AG04450 (cell line): ENCODE results near the gene TMEM131. TPM values are rescaled to one million over a fixed set of nuclear protein-coding genes. Genes with fewer than 3 reads are reported as not detected.
"Not testable (repeated sequence)": the region's sequence is repeated elsewhere in the genome, so short reads cannot be mapped to it uniquely, and the experiment has no call there.

ENCODE experiments used
- CTCF ChIA-PET: fragments of 300-600, 350-600 bp; formaldehyde crosslinking; extraction: SDS; loops from one replicate; lab custom pipeline; 2022; ENCODE audit warnings: antibody characterized with exemption, inconsistent platforms; lab: Charles Lee
- POLR2A ChIA-PET: fragments of 350-600 bp; formaldehyde crosslinking; extraction: SDS; loops from one replicate; lab custom pipeline; 2021; ENCODE audit warnings: antibody characterized with exemption, inconsistent platforms; lab: Yijun Ruan, JAX
- DNase-seq: peaks from one replicate; pipeline ENCODE4 v3.0.0-alpha.2; 2011; ENCODE audit warnings: low read depth, low spot score
- H3K27ac ChIP-seq: one replicate; pipeline ENCODE4 v1.5.1; 2012; ENCODE audit warnings: low read depth, low read length, control low read depth
- H3K27me3 ChIP-seq: one replicate; pipeline ENCODE4 v1.6.0; 2012; ENCODE audit warnings: low read length; ENCODE audit not compliant: control insufficient read depth, insufficient read depth
- H3K4me3 ChIP-seq: 2 replicates; pipeline ENCODE4 v1.5.1; 2011; ENCODE audit warnings: mild to moderate bottlenecking, low read depth, low read length, control low read depth
- H3K9me3 ChIP-seq: 2 replicates; pipeline ENCODE4 v1.5.1; 2012; ENCODE audit warnings: low read length; ENCODE audit not compliant: control insufficient read depth, insufficient read depth
- polyA plus RNA-seq: library from polyadenylated mRNA; depleted of rRNA; stranded (reverse); fragments of >200 nt; gene quantifications from 2 replicates; pipeline ENCODE4 v1.2.3, GENCODE V29; 2011
- TF ChIP-seq, protein P1 (sequence below): IDR thresholded peaks from 2 replicates; pipeline ENCODE4 v1.5.1; 2011; ENCODE audit warnings: low read depth, low read length, control low read depth, inconsistent platforms

Gene TMEM131
- polyA plus RNA-seq, 1 experiment: 24.4 TPM

DNA sequence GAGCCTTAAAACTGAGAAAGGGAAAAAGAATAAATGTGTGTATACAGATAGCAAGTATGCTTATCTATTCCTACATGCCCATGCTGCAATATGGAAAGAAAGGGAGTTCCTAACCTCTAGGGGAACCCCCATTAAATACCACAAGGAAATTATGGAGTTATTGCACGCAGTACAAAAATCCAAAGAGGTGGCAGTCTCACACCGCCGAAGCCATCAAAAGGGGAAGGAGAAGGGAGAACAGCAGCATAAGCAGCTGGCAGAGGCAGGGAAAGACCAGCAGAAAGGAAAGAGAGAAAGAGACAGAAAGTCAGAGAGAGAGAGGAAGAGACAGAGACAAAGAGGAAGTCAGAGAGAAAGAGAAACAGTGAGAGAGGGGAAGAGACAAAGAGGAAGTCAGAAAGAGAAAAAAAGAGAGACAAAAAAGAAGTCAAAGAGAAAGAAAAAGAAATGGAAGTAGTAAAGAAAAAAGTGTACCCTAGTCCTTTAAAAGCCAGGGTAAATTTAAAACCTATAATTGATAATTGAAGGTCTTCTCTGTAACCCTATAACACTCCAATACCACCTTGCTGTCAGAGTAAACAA, 169.4 kb downstream of the TMEM131 start:
- POLR2A ChIA-PET, H3K9me3 ChIP-seq, H3K4me3 ChIP-seq, CTCF ChIA-PET, H3K27ac ChIP-seq, DNase-seq, H3K27me3 ChIP-seq: not testable (repeated sequence)

DNA sequence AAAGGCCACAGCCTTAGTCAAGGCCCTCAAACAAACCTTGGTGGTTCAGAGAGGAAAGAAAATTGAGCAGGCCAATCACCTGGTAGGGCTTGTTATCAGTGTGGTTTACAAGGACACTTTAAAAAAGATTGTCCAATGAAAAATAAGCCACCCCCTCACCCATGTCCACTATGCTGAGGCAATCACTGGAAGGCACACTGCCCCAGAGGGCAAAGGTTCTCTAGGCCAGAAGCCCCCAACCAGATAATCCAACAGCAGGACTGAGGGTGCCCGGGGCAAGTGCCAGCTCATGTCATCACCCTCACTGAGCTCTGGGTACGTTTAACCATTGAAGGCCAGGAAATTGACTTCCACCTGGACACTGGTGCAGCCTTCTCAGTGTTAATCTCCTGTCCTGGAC, 171.7 kb downstream of the TMEM131 start:
- H3K9me3 ChIP-seq, POLR2A ChIA-PET, H3K27ac ChIP-seq, H3K4me3 ChIP-seq, H3K27me3 ChIP-seq, DNase-seq, CTCF ChIA-PET: not testable (repeated sequence)

DNA sequence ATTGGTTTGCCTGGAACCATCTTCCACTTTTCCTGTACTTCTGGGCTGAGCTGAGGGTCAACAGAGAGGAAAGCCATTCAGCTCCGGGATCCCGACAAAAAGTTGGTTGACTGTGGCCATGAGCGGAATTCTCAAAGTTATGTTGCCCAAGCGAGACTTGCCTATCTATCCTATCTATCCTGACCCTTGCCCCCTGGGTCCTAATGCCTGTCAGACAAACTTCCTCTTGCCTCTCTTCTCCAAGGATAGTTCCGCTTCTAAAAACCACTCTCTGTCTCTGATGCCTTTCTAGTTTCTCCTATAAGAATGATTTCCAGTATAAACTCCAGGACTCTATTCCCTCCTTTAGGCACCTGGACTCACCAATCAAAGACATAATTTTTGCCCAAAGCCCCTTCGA, 173.9 kb downstream of the TMEM131 start:
- CTCF ChIA-PET: interaction anchor here (4.4 kb wide), 1 partner anchor 15 kb away, joined by 23 read pairs; no protein-coding TSS in a partner anchor
- H3K27ac ChIP-seq, H3K4me3 ChIP-seq, H3K27me3 ChIP-seq, DNase-seq, H3K9me3 ChIP-seq: not testable (repeated sequence)
- POLR2A ChIA-PET: interaction anchor here (0.6 kb wide), 1 partner anchor 48 kb away, joined by 3 read pairs; no protein-coding TSS in a partner anchor

GRCh38 chr2:97819754-97820153, 176.0 kb downstream of the TMEM131 start:
- no peaks in the 10 kb centered on the region for H3K27me3 ChIP-seq
- H3K4me3 ChIP-seq: no peak overlapping the region
- H3K27ac ChIP-seq: no peak overlapping the region
- H3K9me3 ChIP-seq: no peaks in the 10 kb centered on the region
- DNase-seq: no peak
- TF ChIP-seq, protein P1, sequence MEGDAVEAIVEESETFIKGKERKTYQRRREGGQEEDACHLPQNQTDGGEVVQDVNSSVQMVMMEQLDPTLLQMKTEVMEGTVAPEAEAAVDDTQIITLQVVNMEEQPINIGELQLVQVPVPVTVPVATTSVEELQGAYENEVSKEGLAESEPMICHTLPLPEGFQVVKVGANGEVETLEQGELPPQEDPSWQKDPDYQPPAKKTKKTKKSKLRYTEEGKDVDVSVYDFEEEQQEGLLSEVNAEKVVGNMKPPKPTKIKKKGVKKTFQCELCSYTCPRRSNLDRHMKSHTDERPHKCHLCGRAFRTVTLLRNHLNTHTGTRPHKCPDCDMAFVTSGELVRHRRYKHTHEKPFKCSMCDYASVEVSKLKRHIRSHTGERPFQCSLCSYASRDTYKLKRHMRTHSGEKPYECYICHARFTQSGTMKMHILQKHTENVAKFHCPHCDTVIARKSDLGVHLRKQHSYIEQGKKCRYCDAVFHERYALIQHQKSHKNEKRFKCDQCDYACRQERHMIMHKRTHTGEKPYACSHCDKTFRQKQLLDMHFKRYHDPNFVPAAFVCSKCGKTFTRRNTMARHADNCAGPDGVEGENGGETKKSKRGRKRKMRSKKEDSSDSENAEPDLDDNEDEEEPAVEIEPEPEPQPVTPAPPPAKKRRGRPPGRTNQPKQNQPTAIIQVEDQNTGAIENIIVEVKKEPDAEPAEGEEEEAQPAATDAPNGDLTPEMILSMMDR: no peak
- POLR2A ChIA-PET: no interaction called here
- CTCF ChIA-PET: interaction anchor here (4.4 kb wide), 1 partner anchor 13 kb away, joined by 23 read pairs; no protein-coding TSS in a partner anchor

GRCh38 chr2:97816411-97816810, 179.3 kb downstream of the TMEM131 start:
- TF ChIP-seq, protein P1: no peak
- no peaks in the 10 kb centered on the region for H3K27me3 ChIP-seq
- no peaks in the 10 kb centered on the region for H3K9me3 ChIP-seq
- DNase-seq: no peak
- POLR2A ChIA-PET: no interaction called here
- CTCF ChIA-PET: interaction anchor here (0.6 to 2.4 kb wide), 3 partner anchors 10 to 107 kb away, joined by 3 to 22 read pairs (median 3); no protein-coding TSS in a partner anchor
- H3K27ac ChIP-seq: no peak overlapping the region
- H3K4me3 ChIP-seq: no peak overlapping the region

- DNase-seq: no peak
- Histone ChIP-seq H3K27ac (no peak overlapping the region), H3K4me3 (no peak overlapping the region), H3K27me3 (no peaks in the 10 kb centered on the region), H3K9me3 (no peaks in the 10 kb centered on the region)
- ChIA-PET CTCF (interaction anchor here (0.6 to 1.5 kb wide), 3 partner anchors 9 to 572 kb away, joined by 3 read pairs; no protein-coding TSS in a partner anchor), POLR2A (interaction anchor here (0.6 kb wide), 1 partner anchor 103 kb away, joined by 3 read pairs; no protein-coding TSS in a partner anchor)
- TF ChIP-seq, protein P1: no peak
Observed at GRCh38 chr2:97812931-97813330, 182.8 kb downstream of the TMEM131 start.
